Nephron (organoid): ENCODE results near the gene MPZ.
A peak's percentile ranks its signal among the peaks of the same experiment; 100 is the strongest.

Source experiments
- H3K27ac Mint-ChIP-seq, 3 experiments: 2 replicates each; pipeline ENCODE4 v1.8.0; 2020; ENCODE audit warnings: mixed read lengths in 3 of 3, mild to moderate bottlenecking in 2 of 3, moderate library complexity in 1 of 3
- H3K27me3 Mint-ChIP-seq: 2 replicates; pipeline ENCODE4 v1.8.0; 2021; ENCODE audit warnings: low read depth, mild to moderate bottlenecking, moderate library complexity, mixed read lengths
- H3K36me3 Mint-ChIP-seq: 2 replicates; pipeline ENCODE4 v1.8.0; 2020; ENCODE audit warnings: low read depth, mixed read lengths
- H3K4me1 Mint-ChIP-seq: 2 replicates; pipeline ENCODE4 v1.8.0; 2020; ENCODE audit warnings: mixed read lengths
- H3K4me3 Mint-ChIP-seq, 3 experiments: 2 replicates each; pipeline ENCODE4 v1.8.0; 2020; ENCODE audit warnings: mild to moderate bottlenecking in 3 of 3, mixed read lengths in 3 of 3, moderate library complexity in 2 of 3
- H3K9me3 Mint-ChIP-seq: 2 replicates; pipeline ENCODE4 v1.8.0; 2020; ENCODE audit warnings: mixed read lengths
- TF ChIP-seq, protein P1 (sequence below), 3 experiments: fragments of 200-600 bp; sonication (generic); IDR thresholded peaks; one replicate each; pipeline ENCODE4 v1.5.0; 2021; ENCODE audit warnings: antibody characterized with exemption in 3 of 3; ENCODE audit not compliant: unreplicated experiment in 3 of 3

The MPZ gene

GRCh38 chr1:161265305-161265704 is 44.5 kb downstream of the MPZ start:
- H3K27ac Mint-ChIP-seq: no peak overlapping the region

DNA sequence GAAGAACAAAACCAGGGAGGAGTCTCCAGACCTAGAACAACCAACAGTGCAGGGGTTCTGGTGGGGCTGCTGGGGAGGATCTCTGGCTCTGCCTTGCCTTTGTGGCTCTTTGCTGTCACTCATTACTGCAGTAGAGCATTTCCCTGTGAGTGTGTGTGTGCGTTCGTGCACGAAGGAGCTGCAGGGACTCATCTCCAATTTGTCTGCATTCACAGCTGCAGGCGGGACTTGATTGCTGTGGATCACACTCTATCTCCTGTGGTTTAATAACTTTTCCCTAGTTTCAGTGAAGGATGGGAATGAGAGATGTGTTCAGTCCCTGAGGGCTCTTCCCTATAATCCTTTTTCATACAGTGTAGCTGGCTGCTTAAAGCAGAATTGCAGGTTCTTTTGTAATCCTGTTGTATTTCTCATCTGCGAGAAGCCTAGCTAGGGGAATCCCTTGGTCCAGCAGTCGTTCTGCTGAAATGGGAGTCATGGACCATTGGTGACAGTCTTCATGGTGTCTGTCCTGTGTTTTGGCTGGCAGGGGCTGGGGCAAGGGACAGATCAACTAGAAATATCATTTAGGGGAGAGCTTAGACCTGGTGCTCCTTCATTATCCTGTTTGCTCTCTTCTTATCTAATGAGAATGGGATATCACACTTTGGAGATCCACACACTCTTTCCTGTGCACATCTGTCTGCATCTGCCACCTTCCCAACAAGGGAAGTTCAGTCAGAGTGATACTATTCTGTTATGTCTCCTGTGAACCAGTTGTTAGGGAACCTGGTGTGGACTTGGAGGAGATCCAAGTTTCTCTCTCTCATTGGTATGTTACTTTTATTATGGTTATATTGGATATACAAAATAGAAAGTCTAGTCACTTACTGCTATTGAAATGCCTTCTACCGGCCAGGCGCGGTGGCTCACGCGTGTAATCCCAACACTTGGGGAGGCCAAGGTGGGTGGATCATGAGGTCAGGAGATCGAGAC is 48.2 kb downstream of the MPZ start:
- Mint-ChIP-seq H3K4me3 (peak overlapping the region in 2 of 3 experiments; percentile 49 to 52), H3K27me3 (peaks cover 53% of the 10 kb centered on the region), H3K9me3 (peaks cover 22% of the 10 kb centered on the region), H3K27ac (peak overlapping the region in 1 of 3 experiments; percentile 27), H3K4me1 (peaks cover 28% of the 10 kb centered on the region), H3K36me3 (peaks cover 8% of the 10 kb centered on the region)
- TF ChIP-seq, protein P1, sequence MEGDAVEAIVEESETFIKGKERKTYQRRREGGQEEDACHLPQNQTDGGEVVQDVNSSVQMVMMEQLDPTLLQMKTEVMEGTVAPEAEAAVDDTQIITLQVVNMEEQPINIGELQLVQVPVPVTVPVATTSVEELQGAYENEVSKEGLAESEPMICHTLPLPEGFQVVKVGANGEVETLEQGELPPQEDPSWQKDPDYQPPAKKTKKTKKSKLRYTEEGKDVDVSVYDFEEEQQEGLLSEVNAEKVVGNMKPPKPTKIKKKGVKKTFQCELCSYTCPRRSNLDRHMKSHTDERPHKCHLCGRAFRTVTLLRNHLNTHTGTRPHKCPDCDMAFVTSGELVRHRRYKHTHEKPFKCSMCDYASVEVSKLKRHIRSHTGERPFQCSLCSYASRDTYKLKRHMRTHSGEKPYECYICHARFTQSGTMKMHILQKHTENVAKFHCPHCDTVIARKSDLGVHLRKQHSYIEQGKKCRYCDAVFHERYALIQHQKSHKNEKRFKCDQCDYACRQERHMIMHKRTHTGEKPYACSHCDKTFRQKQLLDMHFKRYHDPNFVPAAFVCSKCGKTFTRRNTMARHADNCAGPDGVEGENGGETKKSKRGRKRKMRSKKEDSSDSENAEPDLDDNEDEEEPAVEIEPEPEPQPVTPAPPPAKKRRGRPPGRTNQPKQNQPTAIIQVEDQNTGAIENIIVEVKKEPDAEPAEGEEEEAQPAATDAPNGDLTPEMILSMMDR (IDR thresholded peaks at IDR 0.05; ENCODE audit: unreplicated experiment in 3 of 3): no peak

More at GRCh38 chr1:161265305-161265704, 44.5 kb downstream of the MPZ start:
- Mint-ChIP-seq H3K4me3 (no peak overlapping the region), H3K36me3 (no peaks in the 10 kb centered on the region), H3K9me3 (no peaks in the 10 kb centered on the region), H3K27me3 (peaks cover 17% of the 10 kb centered on the region), H3K4me1 (peaks cover 31% of the 10 kb centered on the region)
- TF ChIP-seq, protein P1 (IDR thresholded peaks at IDR 0.05; ENCODE audit: unreplicated experiment in 3 of 3): no peak

DNA sequence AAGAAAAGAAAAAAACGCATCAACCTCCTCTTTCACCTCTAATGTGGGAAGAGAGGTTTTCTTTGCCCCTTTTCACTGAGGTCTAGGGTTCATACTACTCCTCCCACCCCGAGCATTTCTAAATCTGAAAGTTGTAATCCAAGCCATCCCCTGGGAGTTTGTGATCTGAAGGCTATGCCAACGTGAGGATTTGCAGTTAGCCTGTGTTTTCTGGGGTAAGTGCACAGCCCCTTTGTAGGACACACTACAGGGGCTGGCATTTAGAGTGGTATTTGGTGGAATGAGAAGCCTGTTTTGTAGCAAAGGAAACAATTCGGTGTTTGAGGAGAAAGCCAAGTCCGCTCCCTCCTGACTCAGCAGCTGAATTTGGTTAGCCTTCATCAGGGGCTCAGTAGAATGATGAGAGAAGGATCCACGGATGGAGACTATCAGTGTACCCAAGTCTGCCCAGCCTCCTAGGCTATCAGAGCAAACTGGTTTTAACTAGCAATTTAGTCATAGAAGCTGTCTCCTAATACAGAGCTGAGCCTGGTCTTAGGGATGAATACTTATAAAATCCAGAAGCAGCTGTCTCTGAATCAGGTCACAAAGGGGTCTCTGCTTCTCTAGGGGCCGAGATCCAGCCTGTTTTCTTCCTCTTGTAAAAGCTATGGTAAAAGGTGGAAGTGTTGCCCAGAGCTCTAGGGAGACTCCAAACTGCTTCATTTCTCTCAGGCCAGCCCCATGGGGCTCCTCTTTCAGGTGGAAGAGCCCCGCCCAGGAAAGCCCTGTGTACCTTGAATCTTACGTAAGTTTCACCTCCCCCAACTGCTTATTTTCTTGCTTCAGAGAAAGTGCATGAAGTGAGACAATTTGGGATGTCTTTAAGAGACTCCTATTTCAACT is 49.1 kb downstream of the MPZ start:
- TF ChIP-seq, protein P1 (IDR thresholded peaks at IDR 0.05; ENCODE audit: unreplicated experiment in 3 of 3): no peak
- no peak overlapping the region for H3K27ac Mint-ChIP-seq
- H3K4me3 Mint-ChIP-seq: peak overlapping the region; percentile 13 to 82 (median 70)
- peaks cover 56% of the 10 kb centered on the region for H3K27me3 Mint-ChIP-seq
- peaks cover 23% of the 10 kb centered on the region for H3K4me1 Mint-ChIP-seq
- peaks cover 26% of the 10 kb centered on the region for H3K9me3 Mint-ChIP-seq
- H3K36me3 Mint-ChIP-seq: peaks cover 10% of the 10 kb centered on the region

DNA sequence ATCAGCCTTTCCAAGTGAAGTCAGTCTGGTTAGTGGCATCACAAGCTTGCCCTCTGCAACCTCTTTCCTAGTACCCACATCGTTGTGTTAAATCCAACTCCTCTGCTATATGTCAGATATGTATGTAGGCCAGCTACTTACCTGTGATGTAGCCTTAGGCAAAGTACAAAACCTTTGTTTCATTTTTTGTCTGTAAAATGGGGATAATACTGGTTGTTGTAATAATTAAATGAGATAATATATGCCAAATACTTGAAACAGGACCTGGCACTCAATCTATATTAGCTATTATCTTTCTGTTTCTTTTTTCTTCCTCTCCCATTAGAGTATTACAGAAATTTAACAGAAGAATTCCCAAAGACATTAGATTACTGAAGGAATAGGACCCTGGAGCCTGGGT is 50.0 kb downstream of the MPZ start:
- TF ChIP-seq, protein P1 (IDR thresholded peaks at IDR 0.05; ENCODE audit: unreplicated experiment in 3 of 3): no peak
- Mint-ChIP-seq H3K4me1 (peaks cover 23% of the 10 kb centered on the region), H3K4me3 (peak overlapping the region; percentile 70 to 82 (median 78)), H3K27ac (no peak overlapping the region), H3K9me3 (peaks cover 33% of the 10 kb centered on the region), H3K36me3 (peaks cover 12% of the 10 kb centered on the region), H3K27me3 (peaks cover 59% of the 10 kb centered on the region)

- Mint-ChIP-seq H3K27me3 (peaks cover 59% of the 10 kb centered on the region), H3K27ac (no peak overlapping the region), H3K4me1 (peaks cover 23% of the 10 kb centered on the region), H3K4me3 (peak overlapping the region; percentile 70 to 82 (median 78)), H3K36me3 (peaks cover 12% of the 10 kb centered on the region), H3K9me3 (peaks cover 33% of the 10 kb centered on the region)
- TF ChIP-seq, protein P1 (IDR thresholded peaks at IDR 0.05; ENCODE audit: unreplicated experiment in 3 of 3): no peak
Measured at GRCh38 chr1:161259345-161259702, 50.4 kb downstream of the MPZ start.
